ENCODE data around the gene ZBTB26. TPM values are rescaled to one million over a fixed set of nuclear protein-coding genes. Genes with fewer than 3 reads are reported as not detected.

ZBTB26 gene, protein sequence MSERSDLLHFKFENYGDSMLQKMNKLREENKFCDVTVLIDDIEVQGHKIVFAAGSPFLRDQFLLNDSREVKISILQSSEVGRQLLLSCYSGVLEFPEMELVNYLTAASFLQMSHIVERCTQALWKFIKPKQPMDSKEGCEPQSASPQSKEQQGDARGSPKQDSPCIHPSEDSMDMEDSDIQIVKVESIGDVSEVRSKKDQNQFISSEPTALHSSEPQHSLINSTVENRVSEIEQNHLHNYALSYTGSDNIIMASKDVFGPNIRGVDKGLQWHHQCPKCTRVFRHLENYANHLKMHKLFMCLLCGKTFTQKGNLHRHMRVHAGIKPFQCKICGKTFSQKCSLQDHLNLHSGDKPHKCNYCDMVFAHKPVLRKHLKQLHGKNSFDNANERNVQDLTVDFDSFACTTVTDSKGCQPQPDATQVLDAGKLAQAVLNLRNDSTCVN
- 1 to 10 TPM; 5.2 to 5.8 TPM for total RNA-seq

DNA sequence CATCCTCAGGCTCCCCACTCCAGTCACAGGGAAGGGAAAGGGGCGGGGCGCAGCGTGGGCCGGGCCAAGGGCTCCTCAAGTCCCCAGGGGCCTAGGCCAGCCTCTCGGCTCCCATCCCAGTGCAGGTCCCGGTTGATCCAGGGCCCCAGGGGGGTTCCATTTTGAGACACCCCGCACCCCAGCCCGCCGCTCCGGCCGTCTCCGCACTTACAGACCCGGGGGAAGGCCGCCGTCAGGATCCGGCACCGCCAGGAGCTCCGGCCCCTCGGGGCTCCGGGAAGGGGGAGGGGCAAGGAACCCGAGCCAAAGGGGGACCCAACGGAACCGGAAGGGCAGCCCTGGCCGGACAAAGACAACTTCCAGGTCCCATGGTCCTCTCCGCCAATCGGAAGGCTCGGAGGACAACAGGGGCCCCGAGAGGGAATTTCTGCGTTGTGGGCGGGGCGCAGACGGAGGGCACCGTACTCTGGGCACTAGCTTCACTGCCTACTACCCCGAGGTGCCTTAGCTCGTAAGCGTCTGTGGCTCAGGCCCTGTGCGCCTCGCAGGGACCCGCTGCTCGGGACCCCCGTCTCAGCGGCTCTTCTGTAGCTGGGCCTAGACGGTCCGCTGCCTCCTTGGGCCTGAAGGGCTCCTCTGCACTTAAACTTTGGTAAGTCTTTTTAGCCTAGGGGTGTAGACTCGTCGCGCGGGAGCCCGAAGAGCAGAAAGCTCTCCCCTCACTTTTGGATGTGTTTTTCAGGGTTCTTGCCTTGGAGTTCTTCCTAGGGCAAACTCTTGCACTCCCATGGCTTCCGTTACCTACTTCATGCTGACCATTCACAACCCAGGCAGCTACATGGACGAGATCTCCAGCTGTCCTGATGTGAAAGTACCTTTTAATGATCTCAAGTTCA lies at the start of gene ZBTB26:
ZBTB26 (minus strand) TSS at position 287 of the 896 bp plus-strand sequence. CDS start 11,578 bp downstream, outside the sequence.
- Mint-ChIP-seq H3K36me3 (peaks cover 3% of the 10 kb centered on the region), H3K4me1 (peaks cover 11% of the 10 kb centered on the region), H3K27me3 (no peaks in the 10 kb centered on the region), H3K4me3 (no peak within 1 kb of the TSS), H3K9me3 (no peaks in the 10 kb centered on the region), H3K27ac (peak within 1 kb of the TSS; percentile 87)
- DNase-seq: peak; percentile 91

GRCh38 chr9:122978601-122979000 lies 47.3 kb upstream of the ZBTB26 start:
- no peaks in the 10 kb centered on the region for H3K9me3 Mint-ChIP-seq
- H3K27me3 Mint-ChIP-seq: no peaks in the 10 kb centered on the region
- H3K27ac Mint-ChIP-seq: no peak overlapping the region

GRCh38 chr9:122975196-122975595 lies 43.9 kb upstream of the ZBTB26 start:
- Mint-ChIP-seq H3K9me3 (no peaks in the 10 kb centered on the region), H3K4me1 (no peaks in the 10 kb centered on the region), H3K4me3 (no peak overlapping the region), H3K27me3 (no peaks in the 10 kb centered on the region), H3K27ac (no peak overlapping the region), H3K36me3 (peaks cover 3% of the 10 kb centered on the region)
- no peak for DNase-seq

More at GRCh38 chr9:122978601-122979000, 47.3 kb upstream of the ZBTB26 start:
- no peak overlapping the region for H3K4me3 Mint-ChIP-seq
- H3K36me3 Mint-ChIP-seq: peaks cover 3% of the 10 kb centered on the region
- DNase-seq: no peak
- no peaks in the 10 kb centered on the region for H3K4me1 Mint-ChIP-seq

GRCh38 chr9:122961139-122961538 lies 29.8 kb upstream of the ZBTB26 start:
- H3K27me3 Mint-ChIP-seq: no peaks in the 10 kb centered on the region
- no peak overlapping the region for H3K4me3 Mint-ChIP-seq
- no peak for DNase-seq
- no peaks in the 10 kb centered on the region for H3K4me1 Mint-ChIP-seq
- H3K9me3 Mint-ChIP-seq: peaks cover 2% of the 10 kb centered on the region
- H3K36me3 Mint-ChIP-seq: peaks cover 30% of the 10 kb centered on the region
- no peak overlapping the region for H3K27ac Mint-ChIP-seq

GRCh38 chr9:122955961-122956360 lies 24.6 kb upstream of the ZBTB26 start:
- H3K4me1 Mint-ChIP-seq: peaks cover 19% of the 10 kb centered on the region
- no peaks in the 10 kb centered on the region for H3K27me3 Mint-ChIP-seq
- peaks cover 22% of the 10 kb centered on the region for H3K36me3 Mint-ChIP-seq
- no peak overlapping the region for H3K27ac Mint-ChIP-seq
- peaks cover 2% of the 10 kb centered on the region for H3K9me3 Mint-ChIP-seq
- no peak overlapping the region for H3K4me3 Mint-ChIP-seq
- DNase-seq: no peak

GRCh38 chr9:122954253-122954691 lies 23.0 kb upstream of the ZBTB26 start:
- Mint-ChIP-seq H3K36me3 (peaks cover 7% of the 10 kb centered on the region), H3K27me3 (no peaks in the 10 kb centered on the region), H3K9me3 (no peaks in the 10 kb centered on the region), H3K4me3 (no peak overlapping the region), H3K4me1 (peaks cover 29% of the 10 kb centered on the region), H3K27ac (no peak overlapping the region)
- DNase-seq: no peak

- no peak overlapping the region for H3K27ac Mint-ChIP-seq
- H3K4me1 Mint-ChIP-seq: peaks cover 51% of the 10 kb centered on the region
- H3K4me3 Mint-ChIP-seq: no peak overlapping the region
- no peaks in the 10 kb centered on the region for H3K9me3 Mint-ChIP-seq
- no peaks in the 10 kb centered on the region for H3K27me3 Mint-ChIP-seq
- no peak for DNase-seq
- H3K36me3 Mint-ChIP-seq: peaks cover 6% of the 10 kb centered on the region
These were observed 19.7 kb upstream of the ZBTB26 start for GRCh38 chr9:122951056-122951455.

DNA sequence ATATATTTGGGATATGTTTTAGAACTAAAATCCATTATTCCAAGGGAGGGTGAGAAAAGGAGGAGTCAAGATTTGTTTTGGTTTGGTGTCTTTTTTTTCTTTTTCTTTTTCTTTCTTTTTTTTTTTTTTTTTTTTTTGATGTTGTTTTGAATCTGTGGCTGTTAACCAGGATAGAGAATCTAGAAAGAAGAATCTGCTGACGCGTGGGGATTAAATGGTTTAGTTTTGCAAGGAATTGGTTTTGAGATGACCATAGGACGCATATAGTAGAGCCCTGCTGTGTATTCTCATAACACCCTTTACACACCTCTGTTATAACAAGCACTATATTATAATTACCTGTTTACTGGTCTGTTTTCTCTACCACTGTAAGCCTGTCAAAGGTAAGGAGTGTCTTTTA lies 19.0 kb upstream of the ZBTB26 start:
- no peak overlapping the region for H3K4me3 Mint-ChIP-seq
- no peaks in the 10 kb centered on the region for H3K9me3 Mint-ChIP-seq
- H3K4me1 Mint-ChIP-seq: peaks cover 56% of the 10 kb centered on the region
- no peak for DNase-seq
- H3K27me3 Mint-ChIP-seq: no peaks in the 10 kb centered on the region
- peaks cover 8% of the 10 kb centered on the region for H3K36me3 Mint-ChIP-seq
- H3K27ac Mint-ChIP-seq: no peak overlapping the region

GRCh38 chr9:122949696-122950095 lies 18.4 kb upstream of the ZBTB26 start:
- no peak overlapping the region for H3K4me3 Mint-ChIP-seq
- no peaks in the 10 kb centered on the region for H3K27me3 Mint-ChIP-seq
- H3K36me3 Mint-ChIP-seq: peaks cover 8% of the 10 kb centered on the region
- peaks cover 56% of the 10 kb centered on the region for H3K4me1 Mint-ChIP-seq
- DNase-seq: no peak
- H3K27ac Mint-ChIP-seq: no peak overlapping the region
- H3K9me3 Mint-ChIP-seq: no peaks in the 10 kb centered on the region

- H3K4me1 Mint-ChIP-seq: peaks cover 50% of the 10 kb centered on the region
- H3K36me3 Mint-ChIP-seq: peaks cover 12% of the 10 kb centered on the region
- DNase-seq: no peak
- H3K4me3 Mint-ChIP-seq: peak overlapping the region; percentile 15
- H3K9me3 Mint-ChIP-seq: no peaks in the 10 kb centered on the region
- H3K27ac Mint-ChIP-seq: peak overlapping the region; percentile 66
- no peaks in the 10 kb centered on the region for H3K27me3 Mint-ChIP-seq
These were observed 17.0 kb upstream of the ZBTB26 start for GRCh38 chr9:122948313-122948712.

DNA sequence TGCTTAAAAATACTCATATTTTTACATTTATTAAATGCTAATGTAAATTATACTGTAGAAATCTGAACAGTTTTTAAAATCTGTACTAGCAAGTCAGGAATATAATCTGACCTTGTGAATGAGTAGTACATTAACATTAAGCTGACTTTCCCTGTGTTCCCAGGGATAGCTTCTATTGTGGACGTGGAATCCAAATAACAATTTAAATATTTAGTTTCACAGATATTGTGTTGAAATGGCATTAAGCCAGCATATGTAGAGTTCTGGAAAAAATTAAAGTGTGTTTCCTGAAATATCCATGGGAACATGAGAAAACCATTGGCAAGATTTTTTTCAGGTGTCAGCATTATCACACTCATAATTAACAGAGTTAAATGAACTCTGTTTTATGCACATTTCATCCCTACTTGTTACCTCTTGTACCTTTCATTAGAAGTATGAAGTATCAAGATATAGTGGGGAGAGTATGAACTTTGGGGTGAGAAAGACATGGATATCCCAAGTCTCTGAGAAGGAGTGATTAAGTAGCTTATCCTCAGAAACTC lies 15.2 kb upstream of the ZBTB26 start:
- Mint-ChIP-seq H3K4me1 (peaks cover 56% of the 10 kb centered on the region), H3K27ac (no peak overlapping the region), H3K27me3 (no peaks in the 10 kb centered on the region), H3K9me3 (no peaks in the 10 kb centered on the region), H3K4me3 (no peak overlapping the region), H3K36me3 (peaks cover 12% of the 10 kb centered on the region)
- no peak for DNase-seq

GRCh38 chr9:122944960-122945888 lies 13.9 kb upstream of the ZBTB26 start:
- Mint-ChIP-seq H3K4me1 (peaks cover 56% of the 10 kb centered on the region), H3K9me3 (no peaks in the 10 kb centered on the region), H3K27ac (peak overlapping the region; percentile 40), H3K27me3 (no peaks in the 10 kb centered on the region), H3K4me3 (no peak overlapping the region), H3K36me3 (peaks cover 13% of the 10 kb centered on the region)
- no peak for DNase-seq

DNA sequence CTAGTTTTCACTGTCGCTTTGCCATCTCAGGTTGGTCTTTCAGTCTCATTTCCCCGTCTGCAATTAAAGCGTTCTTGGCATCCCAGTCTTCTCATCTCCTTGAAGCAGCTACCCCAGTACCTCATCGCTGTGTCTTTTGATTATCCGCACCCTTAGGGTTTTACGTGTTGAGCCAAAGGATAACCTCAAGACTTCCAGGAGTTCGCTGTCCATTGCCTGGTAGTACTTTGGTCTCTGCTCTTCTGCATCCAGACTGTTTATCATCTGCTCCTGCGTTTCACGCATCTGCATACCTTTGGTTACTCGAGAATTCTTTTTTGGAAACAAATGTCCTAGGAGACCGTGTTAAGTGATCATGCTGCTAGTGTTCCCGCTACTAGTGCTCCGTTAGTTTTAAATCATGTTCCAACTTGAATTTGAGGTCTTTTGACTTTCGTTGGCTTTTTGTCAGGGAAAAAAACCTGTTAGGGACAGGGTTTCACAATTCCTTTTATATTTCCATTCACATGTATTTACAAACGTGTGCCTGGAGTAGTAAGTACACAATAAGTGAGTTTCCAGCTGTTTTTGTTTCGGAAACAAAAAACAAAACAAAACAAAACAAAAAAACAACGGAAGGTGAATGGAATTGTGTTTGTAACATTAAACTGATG lies 10.4 kb upstream of the ZBTB26 start:
- peak overlapping the region; percentile 98 for H3K4me3 Mint-ChIP-seq
- no peaks in the 10 kb centered on the region for H3K27me3 Mint-ChIP-seq
- DNase-seq: no peak
- peaks cover 10% of the 10 kb centered on the region for H3K36me3 Mint-ChIP-seq
- H3K4me1 Mint-ChIP-seq: peaks cover 31% of the 10 kb centered on the region
- no peaks in the 10 kb centered on the region for H3K9me3 Mint-ChIP-seq
- H3K27ac Mint-ChIP-seq: peak overlapping the region; percentile 91

All from activated naive CD8-positive, alpha-beta T cell treated with anti-CD3 and anti-CD28 coated beads for 36 hours (primary cell).